GM19468 (cell line): ENCODE measurements around the gene ELMO1.

Experiments
- ATAC-seq: cut with Tn5 transposase; IDR thresholded peaks from one replicate; pipeline ENCODE4 v1.9.1; 2021; ENCODE audit warnings: mild to moderate bottlenecking, moderate library complexity, moderate number of reproducible peaks; ENCODE audit not compliant: unreplicated experiment; ENCODE audit errors: extremely low read depth

ELMO1 gene

DNA sequence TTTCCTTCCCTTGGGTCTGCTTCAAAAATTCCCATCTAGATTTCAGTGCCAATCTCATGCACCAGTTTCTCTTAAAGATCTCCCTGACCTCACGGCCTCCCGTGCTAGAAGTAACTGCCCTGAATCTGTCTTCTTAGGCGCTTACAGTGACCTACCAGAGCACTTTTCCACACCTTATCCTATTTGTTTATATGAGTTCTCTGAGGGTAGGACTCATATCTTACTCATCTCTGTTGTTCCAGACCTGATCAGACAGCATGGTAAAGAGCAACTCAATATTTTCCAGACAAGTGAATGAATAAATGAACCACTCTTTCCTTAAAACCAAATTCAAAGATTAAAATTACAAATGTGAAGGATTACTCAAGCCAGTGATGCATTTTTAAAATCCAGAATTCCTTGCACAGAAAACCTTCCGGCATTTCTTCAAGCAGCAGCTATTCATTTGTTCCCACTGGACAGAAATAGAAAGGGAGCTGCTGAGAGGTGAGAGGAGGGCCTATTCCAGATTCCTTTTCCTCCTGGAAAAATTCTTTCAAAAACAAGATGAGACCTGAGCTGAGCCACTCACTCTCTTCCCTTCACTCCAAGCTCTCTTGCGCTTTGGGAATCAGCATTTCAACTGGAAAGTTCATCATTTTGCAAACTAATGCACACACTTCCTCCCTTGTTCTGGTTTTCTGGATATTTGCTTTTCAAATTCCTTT, 94.6 kb downstream of the ELMO1 start:
- ATAC-seq: no peak

- no peak for ATAC-seq
Measured at GRCh38 chr7:37352974-37353948, 95.4 kb downstream of the ELMO1 start.

DNA sequence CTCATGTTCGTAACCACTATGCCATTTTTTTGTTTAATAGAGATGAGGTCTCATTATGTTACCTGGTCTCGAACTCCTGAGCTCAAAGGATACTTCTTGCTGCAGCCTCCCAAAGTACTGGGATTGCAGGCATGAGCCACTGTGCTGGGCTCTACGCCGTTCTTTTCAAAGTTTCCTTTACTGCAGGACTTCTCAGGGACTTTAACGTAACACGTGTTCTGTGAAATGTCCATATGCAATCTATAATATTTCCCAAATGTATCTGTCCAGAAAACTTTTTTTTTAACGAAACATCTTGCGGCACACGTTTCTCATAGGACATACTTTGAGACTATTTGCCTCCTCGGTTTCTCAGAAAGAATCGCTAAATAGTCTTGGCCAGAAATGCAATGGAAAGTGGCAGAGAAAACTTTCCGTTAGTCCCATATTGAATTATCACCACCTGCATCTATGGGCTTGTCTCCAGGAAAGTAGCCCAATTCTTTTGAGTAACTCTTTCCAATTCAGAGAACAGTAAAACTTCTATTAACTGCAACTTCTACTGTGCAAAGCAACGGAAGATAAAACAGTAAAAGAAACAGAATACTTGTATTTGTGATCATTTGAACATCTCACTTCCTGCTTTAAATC, 96.3 kb downstream of the ELMO1 start:
- no peak for ATAC-seq

DNA sequence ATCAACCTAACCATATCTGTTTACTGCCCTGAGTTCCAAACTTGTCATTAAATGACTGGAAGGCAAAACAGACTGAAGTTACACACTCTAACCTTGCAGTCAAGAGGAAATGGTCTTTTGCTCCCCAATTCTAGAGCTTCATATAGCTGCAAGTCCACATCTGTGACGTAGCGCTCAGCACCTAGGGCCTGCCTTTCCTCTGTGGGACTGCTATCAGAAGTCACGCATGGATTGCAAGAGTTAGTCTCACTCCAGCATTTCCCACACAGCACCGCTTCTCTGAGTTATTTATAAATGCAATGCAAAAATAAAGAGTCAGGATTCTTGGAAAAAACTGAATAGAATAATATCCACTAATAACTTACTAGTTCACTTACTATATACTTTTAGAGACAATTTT, 96.9 kb downstream of the ELMO1 start:
- ATAC-seq: no peak

DNA sequence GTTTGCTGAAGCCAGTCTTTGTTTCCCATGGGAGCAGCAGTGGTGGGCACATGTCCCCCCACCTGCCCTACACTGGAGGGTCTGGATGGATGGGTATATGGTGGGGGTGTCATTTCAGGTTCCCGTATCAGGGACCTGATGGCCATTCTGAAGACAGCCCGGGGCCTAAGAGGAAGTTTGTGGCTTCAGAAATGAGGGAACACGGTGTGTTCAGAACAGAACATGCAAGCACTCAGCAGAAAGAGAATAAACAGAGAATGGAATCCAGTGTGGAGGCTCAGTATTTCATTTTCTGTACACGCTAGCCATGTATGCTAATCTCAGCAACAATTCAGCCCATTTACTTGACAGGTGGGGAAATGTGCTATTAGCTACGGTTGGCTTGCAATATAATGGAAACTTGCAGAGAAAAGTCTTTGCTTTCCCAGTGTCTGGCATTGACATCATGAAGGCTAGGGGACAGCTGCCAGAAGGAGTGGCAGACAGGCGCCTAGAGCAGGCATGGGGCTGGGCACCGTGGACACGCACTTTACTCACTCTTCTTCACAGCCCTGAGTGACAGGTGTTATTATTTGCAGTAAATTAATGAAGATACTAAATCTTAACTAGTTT, 98.6 kb downstream of the ELMO1 start:
- ATAC-seq: no peak

GRCh38 chr7:37348982-37349381, 99.7 kb downstream of the ELMO1 start:
- no peak for ATAC-seq

GRCh38 chr7:37346761-37347160, 101.9 kb downstream of the ELMO1 start:
- no peak for ATAC-seq

DNA sequence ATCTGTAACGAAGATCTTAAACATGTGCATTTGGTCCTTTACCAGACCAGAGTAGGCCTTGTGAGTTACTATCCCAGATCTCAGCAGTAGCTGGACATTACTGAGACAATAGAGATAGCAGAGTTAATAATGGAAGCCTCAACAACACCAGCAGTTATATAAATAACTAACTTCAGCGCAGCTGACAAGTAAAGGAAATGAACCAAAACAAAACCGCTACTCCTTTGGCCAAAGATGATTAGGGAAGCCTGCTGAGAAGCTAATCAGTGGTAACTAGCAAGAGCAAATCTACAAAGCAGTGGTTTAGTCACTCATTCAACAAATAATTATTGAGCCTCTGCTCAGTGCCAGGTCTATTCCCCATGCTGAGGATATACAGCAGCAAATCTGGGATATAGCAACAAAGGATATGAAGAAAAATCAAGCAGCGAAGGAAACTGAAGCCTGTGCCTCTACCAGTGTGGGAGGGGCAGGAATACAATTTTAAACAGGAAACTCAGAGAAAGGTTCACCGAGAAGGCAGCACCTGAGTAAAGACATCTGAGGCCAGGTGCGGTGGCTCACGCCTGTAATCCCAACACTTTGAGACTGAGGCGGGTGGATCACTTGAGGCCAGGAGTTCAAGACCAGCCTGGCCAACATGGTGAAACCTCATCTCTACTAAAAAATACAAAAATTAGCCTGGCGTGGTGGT, 103.6 kb downstream of the ELMO1 start:
- no peak for ATAC-seq

DNA sequence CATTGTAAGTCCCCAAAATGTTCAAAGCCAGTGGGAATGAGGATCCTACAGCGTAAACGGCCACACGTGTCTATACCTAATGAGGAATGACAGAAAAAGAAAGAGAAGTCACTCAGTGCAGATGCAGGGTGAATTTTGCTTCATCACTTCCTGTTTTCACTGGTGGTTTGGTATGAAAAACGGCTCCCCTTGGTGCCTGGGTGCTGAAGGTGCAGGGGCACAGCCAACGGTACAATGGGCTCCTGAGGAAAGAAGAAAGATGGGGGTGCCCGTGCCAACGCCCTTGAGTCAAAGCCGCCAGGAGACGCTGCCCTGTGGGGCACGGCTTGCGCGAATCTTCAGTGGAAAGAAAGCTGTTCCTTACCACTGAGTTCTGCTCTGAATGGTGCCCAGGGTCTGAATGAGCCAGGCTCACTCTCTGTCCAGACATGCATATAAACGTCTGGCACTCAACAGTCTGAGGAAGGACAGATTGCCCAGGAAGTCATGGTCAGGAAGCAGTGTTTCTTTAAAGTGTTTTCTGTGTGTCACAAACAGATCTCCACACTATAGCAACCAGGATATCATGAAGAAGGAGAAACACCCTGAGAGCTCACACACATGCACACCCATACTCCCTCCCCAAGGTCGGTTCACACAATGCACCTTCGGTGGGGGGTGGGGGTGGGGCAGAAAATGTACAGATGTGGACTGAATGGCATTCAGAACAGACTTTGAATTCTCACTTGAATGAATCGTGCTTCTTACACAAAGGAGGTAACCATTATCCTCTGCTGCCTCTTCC, 105.8 kb downstream of the ELMO1 start:
- peak; percentile 15 for ATAC-seq

GRCh38 chr7:37342176-37342687, 106.4 kb downstream of the ELMO1 start:
- ATAC-seq: no peak

DNA sequence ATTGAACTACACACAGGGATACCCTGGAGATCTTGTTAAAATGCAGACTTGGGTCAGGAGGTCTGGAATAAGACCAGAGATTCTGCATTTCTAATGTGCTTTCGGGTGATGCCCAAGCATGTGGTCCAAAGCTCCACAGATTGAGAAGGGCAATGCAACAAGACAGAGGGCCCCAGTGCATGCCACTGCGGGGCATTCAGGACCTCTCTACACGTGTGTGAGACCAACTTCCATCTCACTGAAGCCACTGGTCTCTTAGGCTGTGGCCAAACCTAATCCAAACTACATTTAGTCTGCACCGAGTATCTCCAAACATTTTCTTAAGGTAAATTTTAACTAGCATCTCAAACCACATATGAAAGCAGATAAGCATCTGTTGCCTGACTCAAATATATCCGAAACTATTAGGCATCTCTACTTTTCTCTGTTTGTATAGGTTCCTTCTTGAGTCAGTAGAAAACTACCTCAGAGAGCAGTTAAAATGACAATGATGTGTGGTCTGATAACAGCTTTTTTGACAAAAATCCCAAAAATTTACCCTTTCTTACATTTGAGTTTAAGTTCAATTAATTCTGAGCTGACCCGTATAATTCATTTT, 107.5 kb downstream of the ELMO1 start:
- ATAC-seq: peak; percentile 41

GRCh38 chr7:37338966-37339365, 109.7 kb downstream of the ELMO1 start:
- no peak for ATAC-seq

DNA sequence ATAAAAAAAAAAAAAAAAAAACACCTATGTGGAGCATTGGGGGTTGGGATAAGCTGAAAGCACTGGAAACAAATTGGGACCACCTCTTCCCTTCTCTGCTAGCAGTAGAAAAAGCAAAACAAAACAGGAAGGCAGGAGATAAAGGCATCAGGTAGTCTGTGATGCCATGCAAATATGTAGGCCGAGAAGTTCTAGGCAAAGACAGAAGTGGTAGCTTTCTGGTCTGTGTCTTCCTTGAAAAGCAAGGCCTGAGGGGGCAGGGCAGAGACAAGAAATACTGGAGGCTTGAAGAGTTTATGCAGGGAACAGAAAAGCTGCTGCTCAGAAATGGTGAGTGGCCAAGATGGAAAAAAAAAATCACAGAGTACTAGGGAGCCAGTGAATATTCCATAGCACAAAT, 111.1 kb downstream of the ELMO1 start:
- no peak for ATAC-seq

GRCh38 chr7:37336259-37336658, 112.4 kb downstream of the ELMO1 start:
- ATAC-seq: peak; percentile 81

DNA sequence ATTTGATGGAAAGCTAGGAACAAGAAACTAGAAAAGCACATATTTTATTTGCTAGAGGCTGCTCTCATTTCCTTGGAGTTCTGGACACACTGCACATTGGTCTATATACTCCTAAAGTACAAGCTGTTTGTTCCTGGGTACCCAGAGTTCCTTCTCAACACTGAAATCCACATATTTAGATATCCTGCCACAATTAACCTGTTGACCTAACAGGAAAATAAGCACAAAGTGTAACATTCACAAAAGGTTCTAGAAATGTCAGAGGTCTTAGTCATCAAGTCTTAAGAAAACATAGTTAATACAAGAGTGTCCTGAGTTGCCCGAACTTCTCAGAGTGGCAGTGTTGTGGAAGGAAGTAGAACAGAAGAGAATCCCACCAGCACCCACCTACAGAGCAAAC, 115.6 kb downstream of the ELMO1 start:
- ATAC-seq: no peak

GRCh38 chr7:37332243-37333016, 116.2 kb downstream of the ELMO1 start:
- no peak for ATAC-seq

DNA sequence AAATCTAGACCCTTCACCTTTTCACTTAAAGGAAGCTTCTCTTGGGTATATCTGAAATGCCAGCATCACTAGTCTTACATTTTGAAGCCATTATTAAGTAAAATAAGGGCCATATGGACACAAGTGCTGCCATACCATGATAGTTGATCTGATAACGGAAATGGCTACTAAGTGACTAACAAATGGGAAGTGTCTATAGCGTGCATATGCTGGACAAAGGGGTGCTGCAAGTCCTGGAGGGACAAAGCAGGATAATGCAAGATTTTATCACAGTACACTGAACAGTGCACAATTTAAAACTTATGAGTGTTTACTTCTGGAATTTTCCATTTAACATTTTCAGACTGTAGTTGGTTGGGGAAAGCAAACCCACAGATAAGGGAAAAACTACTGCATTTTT, 117.9 kb downstream of the ELMO1 start:
- ATAC-seq: no peak

DNA sequence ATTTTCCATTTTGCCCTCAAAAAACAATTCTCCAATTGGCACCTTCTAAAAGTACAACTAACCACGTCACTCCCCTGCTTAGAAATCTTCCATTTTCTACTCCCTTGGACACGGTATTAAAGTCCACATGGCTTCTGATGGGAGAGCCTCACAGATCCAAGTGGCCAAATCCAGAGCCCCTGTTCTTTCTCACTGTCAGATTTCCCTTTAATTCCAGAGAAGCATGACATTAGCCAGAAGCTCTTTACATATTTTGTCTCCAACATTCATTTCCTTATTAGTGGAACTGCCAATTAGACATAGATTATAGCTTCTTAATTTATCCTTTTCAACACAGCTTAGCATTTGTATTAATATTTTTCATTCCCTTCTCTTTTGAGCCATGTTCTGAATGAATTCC, 118.7 kb downstream of the ELMO1 start:
- no peak for ATAC-seq
